GM12892 (cell line): ENCODE measurements around the gene SPNS3. TPM values are rescaled to one million over a fixed set of nuclear protein-coding genes. Genes with fewer than 3 reads are reported as not detected.

ENCODE experiments used
- DNase-seq: peaks from one replicate; pipeline ENCODE4 v3.0.0; 2011; ENCODE audit not compliant: insufficient read length
- FAIRE-seq: peaks from 2 replicates; lab custom pipeline; 2011; peaks lifted over from hg19 to GRCh38; lab: Jason Lieb, UNC
- POLR2A ChIP-seq: IDR thresholded peaks from 2 replicates; pipeline ENCODE4 v1.6.1; 2011; ENCODE audit warnings: low read depth, low read length, control low read depth
- POLR2AphosphoS5 ChIP-seq: IDR thresholded peaks from 2 replicates; pipeline ENCODE4 v1.6.1; 2011; ENCODE audit warnings: low read depth, low read length, control low read depth
- TAF1 ChIP-seq: IDR thresholded peaks from 2 replicates; pipeline ENCODE4 v1.6.1; 2011; ENCODE audit warnings: low read depth, mild to moderate bottlenecking, control low read depth, low read length, borderline replicate concordance
- polyA plus RNA-seq: library from polyadenylated mRNA; unstranded; fragments of >200 nt; gene quantifications from one replicate; pipeline ENCODE4 v1.2.1, GENCODE V29; 2012; ENCODE audit warnings: missing spikeins, inconsistent platforms; ENCODE audit not compliant: missing spikeins

SPNS3 gene, protein sequence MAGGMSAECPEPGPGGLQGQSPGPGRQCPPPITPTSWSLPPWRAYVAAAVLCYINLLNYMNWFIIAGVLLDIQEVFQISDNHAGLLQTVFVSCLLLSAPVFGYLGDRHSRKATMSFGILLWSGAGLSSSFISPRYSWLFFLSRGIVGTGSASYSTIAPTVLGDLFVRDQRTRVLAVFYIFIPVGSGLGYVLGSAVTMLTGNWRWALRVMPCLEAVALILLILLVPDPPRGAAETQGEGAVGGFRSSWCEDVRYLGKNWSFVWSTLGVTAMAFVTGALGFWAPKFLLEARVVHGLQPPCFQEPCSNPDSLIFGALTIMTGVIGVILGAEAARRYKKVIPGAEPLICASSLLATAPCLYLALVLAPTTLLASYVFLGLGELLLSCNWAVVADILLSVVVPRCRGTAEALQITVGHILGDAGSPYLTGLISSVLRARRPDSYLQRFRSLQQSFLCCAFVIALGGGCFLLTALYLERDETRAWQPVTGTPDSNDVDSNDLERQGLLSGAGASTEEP
- 0.11 TPM for polyA plus RNA-seq

DNA sequence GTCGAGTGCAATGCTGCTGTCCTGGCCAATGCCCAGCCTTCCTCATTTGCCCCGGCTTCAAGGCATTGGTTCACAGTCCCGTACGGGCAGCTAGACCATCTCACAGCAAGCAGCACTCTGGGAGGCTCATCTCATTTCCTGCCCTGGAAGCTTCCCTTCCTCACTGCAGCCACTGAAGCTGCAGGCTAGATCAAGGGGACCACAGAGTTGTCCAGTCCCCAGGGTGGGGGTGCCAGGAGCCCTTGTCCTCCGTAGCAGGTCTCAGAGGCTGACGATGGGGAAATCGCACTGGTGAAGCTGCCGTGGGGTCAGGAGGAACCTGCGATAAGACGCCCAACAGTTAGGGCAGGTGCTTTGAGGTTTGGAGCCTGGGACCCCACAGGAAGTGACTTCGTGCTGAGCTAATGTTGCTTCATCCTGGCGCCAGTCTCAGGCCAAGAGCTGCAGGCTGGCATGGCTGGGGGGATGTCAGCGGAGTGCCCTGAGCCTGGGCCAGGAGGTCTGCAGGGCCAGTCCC lies at the start of gene SPNS3:
SPNS3 (plus strand) TSS at position 426 of the 517 bp plus-strand sequence; CDS start at position 454, 28 bp downstream.
- TF ChIP-seq TAF1 = no peak
- no peak for TF ChIP-seq POLR2A
- no peak for TF ChIP-seq POLR2AphosphoS5
- no peak for FAIRE-seq
- DNase-seq = no peak

DNA sequence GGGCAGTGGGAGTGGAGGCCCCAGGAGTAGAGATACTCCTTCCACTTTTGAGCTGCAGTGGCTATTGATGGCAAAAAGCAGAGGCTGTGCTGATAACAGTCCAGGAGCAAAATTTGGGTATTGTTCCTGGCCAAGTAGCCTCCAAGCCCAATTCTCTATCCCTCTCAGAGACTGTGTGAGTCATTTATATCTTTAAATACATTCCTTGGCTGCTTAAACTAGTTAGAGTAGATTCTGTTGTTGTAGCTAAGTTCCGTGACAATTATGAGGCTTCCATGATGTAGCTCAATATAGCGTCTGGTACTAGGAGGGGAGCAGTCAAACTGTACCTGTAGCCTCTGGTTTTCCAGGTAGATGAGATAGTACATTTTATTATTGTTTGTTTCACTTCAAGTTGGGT lies 47.3 kb upstream of the SPNS3 start:
- TF ChIP-seq POLR2AphosphoS5 (no peak), POLR2A (no peak), TAF1 (no peak)
- DNase-seq (no peak), FAIRE-seq (no peak)

DNA sequence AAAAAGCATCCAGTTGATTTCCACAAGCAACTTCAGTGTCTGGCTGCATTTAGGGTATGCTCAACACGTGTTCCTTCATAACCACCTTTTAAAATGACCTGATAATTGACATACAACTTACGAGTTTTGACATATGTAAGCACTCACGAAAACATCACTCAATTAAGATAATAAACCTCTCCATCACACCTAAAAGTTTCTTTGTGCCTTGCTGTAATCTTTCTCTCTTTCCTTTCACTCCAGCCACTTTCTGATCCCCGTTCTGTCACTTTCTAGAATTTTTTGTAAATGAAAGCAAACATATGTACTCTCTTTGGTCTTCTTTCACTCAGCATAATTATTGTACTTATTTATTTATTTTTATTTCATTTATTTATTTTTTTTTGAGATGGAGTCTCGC lies 46.6 kb upstream of the SPNS3 start:
- FAIRE-seq (no peak), DNase-seq (no peak)
- no peak for TF ChIP-seq POLR2AphosphoS5
- TF ChIP-seq POLR2A = no peak
- TF ChIP-seq TAF1 = no peak

DNA sequence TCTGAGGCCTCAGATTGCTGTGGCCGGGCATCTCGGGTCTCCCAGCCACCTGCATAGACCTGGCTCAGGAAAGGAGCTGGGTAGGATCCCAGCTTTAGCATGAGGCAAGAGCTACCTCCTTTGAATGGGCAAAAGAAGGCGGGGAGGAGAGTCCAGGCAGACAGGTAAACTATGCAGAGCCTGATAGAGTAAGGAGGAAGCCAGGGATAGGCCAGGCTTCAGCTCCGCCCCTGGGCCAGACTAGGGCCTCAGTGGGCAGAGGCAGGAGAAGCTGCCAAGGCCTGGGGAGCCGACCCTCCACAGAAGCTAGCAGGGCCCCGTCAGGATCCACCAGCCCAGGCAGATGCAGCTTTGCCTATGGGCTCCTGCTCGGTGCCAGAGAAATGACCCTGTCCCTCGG lies 44.7 kb upstream of the SPNS3 start:
- DNase-seq (no peak), FAIRE-seq (no peak)
- TF ChIP-seq TAF1 (no peak), POLR2A (no peak), POLR2AphosphoS5 (no peak)

DNA sequence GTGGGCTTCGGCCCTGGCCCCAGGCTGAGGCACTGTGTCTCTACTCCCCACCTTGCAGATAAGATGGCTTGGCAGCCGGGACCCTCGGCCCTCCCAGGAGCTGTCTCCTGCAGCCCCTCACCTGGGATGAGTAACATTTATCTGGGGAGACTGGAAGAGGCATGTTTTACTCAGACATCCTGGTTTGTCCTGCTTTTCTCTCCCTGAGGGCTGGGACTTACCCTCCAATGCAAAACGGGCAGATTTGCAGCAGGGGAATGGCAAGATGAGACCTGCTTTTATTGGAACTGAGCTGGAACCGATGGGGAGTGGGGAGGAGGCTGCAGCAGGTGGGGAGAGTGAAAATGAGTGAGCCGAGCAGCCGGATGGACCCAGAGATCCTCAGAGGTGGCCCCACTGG lies 39.9 kb upstream of the SPNS3 start:
- TF ChIP-seq POLR2A = no peak
- TF ChIP-seq POLR2AphosphoS5 = no peak
- TF ChIP-seq TAF1 = no peak
- FAIRE-seq (no peak), DNase-seq (no peak)

DNA sequence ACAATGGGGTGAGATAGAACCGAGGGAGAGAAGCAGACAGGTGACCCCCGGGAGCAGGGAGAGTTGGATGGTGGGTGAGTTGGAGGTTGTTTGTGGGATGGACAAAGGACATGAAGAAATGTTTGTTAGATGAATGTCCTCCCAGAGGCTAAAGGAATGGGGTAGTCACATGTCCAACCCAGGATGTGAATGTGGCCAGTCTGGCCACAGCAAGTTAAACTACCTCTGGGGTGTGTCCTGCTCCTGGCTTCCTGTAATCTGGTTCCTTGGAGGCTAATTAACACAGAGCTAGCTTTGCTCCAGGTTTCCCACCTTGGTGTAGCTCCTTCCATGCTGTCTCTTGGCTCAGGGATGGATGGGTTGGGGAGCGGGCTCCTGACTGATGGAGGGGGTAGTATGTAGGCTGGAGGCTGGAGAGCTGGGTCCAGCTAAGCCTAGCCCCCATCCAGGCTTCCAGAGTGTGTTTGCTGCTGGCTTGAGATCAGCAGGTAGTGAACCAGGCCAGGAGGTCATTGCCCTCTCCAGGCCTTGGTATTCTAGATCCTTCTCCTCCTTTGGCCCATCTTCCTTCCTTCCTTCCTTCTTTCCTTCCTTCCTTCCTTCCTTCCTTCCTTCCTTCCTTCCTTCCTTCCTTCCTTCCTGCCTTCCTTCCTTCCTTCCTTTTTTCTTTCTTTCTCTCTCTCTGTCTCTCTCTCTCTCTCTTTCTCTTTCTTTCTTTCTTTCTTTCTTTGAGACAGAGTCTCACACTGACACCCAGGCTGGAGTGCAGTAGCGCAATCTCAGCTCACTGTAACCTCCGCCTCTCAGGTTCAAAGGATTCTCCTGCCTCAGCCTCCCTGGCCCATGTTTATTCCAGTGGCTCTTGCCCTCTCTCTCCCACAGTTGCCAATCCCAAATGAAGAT lies 39.3 kb upstream of the SPNS3 start:
- FAIRE-seq = peak; percentile 95
- TF ChIP-seq TAF1 (no peak), POLR2A (no peak), POLR2AphosphoS5 (no peak)
- DNase-seq = no peak

DNA sequence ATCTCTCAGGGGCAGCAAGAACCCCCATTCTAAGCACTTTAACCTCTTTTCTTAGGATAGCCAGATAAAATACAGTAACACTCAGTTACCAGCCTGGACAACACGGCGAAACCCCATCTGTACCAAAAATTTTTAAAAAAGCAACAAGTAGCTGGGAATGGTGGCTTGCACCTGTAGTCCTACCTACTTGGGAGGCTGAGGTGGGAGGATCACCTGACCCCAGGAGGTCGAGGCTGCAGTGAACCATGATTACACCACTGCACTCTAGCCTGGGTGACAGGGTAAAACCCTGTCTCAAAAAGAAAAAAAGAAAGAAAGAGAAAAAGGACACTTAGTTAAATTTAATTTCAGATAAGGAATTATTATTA lies 38.6 kb upstream of the SPNS3 start:
- TF ChIP-seq POLR2AphosphoS5 = no peak
- no peak for TF ChIP-seq POLR2A
- no peak for TF ChIP-seq TAF1
- DNase-seq (no peak), FAIRE-seq (no peak)

DNA sequence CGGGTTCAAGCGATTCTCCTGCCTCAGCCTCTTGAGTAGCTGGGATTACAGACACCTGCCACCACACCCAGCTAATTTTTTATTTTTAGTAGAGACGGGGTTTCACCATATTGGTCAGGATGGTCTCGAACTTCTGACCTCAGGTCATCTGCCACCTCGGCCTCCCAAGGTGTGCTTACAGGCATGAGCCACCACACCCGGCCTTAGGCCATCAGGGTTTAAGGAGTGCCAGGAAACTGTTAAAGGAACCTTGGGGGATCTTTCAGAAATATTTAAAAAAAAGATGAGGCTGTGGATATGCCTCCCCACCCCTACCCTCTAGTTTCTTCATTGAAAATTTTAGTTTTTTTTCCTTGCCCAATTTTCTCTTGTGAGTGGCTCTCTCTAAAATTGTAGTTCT lies 35.9 kb upstream of the SPNS3 start:
- TF ChIP-seq POLR2AphosphoS5 (no peak), POLR2A (no peak), TAF1 (no peak)
- DNase-seq = no peak
- FAIRE-seq = no peak

DNA sequence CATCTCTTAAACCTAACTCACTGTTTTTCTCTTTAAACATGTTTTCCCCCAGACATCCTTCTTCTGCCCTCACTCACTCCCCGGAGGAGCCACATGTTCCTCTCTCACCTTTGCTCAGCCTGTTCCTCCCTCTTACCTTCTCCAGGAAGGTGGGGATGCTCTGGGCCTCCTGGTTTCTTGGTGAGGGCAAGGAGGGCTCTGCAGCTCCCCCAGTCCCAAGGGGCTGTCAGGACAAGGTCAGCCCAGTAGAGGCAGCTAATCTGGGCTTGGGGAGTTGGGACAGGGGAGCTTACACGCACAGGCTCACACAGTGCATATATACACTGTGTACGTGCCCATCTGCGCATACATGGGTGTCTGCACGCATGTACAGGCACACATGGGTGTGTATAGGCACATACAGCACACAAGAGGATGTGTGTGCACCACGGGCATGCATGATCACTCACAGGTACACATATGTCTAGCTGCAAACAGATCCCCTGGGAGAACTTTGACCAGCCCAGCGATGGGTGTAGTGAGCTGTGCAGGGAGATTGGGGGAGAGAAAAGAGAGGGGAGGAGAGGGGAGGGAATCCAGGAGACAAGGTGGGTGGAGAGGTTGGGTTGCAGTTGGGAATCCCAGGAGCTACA lies 28.6 kb upstream of the SPNS3 start:
- TF ChIP-seq TAF1 (no peak), POLR2A (no peak), POLR2AphosphoS5 (no peak)
- DNase-seq = no peak
- peak; percentile 78 for FAIRE-seq

DNA sequence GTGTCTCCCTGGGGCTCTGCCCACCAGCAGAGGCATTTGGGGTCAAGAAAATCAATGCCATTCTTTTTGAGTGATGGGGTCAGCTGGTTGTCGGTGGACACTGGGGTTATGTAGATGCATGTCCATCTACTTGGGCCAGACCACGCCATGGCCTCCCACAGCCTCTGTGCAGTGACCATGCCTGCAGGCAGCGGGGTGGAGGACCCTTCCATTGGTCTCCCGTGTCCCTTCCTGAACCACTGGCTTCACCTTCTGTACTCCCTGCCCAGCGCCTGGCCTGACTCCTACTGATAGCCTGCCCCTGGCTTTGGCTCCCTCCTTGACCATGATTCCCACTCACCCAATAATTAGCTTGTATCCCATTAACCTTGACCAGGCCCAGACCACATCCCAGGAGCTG lies 28.0 kb upstream of the SPNS3 start:
- TF ChIP-seq POLR2A (no peak), TAF1 (no peak), POLR2AphosphoS5 (no peak)
- no peak for DNase-seq
- FAIRE-seq = no peak

DNA sequence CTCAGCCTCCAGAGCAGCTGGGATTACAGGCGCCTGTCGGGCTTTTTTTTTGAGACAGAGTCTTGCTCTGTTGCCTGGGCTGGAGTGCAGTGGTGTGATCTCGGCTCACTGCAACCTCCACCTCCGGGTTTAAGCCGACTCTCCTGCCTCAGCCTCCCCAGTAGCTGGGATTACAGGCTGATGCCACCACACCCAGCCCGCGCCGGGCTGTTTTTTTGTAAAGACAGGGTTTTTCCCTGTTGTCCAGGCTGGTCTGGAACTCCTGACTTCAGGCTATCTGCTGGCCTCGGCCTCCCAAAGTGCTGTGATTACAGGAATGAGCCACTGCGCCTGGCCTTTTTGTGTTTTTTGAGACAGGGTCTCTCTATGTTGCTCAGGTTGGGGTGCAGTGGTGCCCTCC lies 27.4 kb upstream of the SPNS3 start:
- no peak for FAIRE-seq
- no peak for DNase-seq
- TF ChIP-seq TAF1 (no peak), POLR2AphosphoS5 (no peak), POLR2A (no peak)
